ENCODE results near the gene DCAF17.

DNA sequence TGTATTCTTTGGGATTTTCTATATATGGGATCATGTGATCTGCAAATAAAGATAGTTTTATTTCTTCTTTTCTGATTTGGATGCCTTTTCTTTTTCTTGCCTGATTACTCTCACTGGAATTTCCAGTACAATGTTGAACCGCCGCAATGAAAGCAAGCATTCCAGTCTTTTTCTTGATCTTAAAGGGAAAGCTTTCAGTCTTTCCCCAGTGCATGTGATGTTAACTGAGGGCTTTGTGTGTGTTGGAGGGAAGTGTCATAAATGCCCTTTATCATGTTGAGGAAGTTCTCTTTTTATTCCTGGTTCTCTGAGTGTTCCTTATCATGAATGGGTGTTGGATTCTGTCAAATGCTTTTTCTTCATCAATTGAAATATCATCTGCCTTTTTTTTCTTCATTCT lies 71.3 kb downstream of the DCAF17 start:
- TF ChIP-seq, protein P1, sequence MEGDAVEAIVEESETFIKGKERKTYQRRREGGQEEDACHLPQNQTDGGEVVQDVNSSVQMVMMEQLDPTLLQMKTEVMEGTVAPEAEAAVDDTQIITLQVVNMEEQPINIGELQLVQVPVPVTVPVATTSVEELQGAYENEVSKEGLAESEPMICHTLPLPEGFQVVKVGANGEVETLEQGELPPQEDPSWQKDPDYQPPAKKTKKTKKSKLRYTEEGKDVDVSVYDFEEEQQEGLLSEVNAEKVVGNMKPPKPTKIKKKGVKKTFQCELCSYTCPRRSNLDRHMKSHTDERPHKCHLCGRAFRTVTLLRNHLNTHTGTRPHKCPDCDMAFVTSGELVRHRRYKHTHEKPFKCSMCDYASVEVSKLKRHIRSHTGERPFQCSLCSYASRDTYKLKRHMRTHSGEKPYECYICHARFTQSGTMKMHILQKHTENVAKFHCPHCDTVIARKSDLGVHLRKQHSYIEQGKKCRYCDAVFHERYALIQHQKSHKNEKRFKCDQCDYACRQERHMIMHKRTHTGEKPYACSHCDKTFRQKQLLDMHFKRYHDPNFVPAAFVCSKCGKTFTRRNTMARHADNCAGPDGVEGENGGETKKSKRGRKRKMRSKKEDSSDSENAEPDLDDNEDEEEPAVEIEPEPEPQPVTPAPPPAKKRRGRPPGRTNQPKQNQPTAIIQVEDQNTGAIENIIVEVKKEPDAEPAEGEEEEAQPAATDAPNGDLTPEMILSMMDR (tag by site-specific recombination; IDR thresholded peaks at IDR 0.05) = no peak
- TF ChIP-seq TRIM28 (IDR thresholded peaks at IDR 0.05; ENCODE audit: borderline replicate concordance, low read length) = no peak
- no peak for TF ChIP-seq TSHZ1 (tag by site-specific recombination; IDR thresholded peaks at IDR 0.05; ENCODE audit: borderline replicate concordance)
- TF ChIP-seq ZNF707 (tag by site-specific recombination; IDR thresholded peaks at IDR 0.05) = no peak
- TF ChIP-seq, protein P2, sequence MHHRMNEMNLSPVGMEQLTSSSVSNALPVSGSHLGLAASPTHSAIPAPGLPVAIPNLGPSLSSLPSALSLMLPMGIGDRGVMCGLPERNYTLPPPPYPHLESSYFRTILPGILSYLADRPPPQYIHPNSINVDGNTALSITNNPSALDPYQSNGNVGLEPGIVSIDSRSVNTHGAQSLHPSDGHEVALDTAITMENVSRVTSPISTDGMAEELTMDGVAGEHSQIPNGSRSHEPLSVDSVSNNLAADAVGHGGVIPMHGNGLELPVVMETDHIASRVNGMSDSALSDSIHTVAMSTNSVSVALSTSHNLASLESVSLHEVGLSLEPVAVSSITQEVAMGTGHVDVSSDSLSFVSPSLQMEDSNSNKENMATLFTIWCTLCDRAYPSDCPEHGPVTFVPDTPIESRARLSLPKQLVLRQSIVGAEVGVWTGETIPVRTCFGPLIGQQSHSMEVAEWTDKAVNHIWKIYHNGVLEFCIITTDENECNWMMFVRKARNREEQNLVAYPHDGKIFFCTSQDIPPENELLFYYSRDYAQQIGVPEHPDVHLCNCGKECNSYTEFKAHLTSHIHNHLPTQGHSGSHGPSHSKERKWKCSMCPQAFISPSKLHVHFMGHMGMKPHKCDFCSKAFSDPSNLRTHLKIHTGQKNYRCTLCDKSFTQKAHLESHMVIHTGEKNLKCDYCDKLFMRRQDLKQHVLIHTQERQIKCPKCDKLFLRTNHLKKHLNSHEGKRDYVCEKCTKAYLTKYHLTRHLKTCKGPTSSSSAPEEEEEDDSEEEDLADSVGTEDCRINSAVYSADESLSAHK (tag by site-specific recombination; IDR thresholded peaks at IDR 0.05) = no peak
- no peak for TF ChIP-seq ZBTB11 (tag by site-specific recombination; conservative IDR thresholded peaks at IDR 0.05; ENCODE audit: low read depth)
- no peak for TF ChIP-seq ZBTB7A (tag by site-specific recombination; IDR thresholded peaks at IDR 0.05; ENCODE audit: low read depth)
- TF ChIP-seq ZNF433 (tag by site-specific recombination; IDR thresholded peaks at IDR 0.05; ENCODE audit: low read depth) = no peak
- no peak for TF ChIP-seq ZBTB49 (tag by site-specific recombination; IDR thresholded peaks at IDR 0.05; ENCODE audit: low read depth)
- TF ChIP-seq ZNF140 (tag by site-specific recombination; IDR thresholded peaks at IDR 0.05) = no peak
- TF ChIP-seq ZNF169 (tag by site-specific recombination; IDR thresholded peaks at IDR 0.05) = no peak

Data from HEK293 (cell line).